Progenitor cell of endocrine pancreas (in vitro differentiated cells): ENCODE data around the gene PON3. TPM values are rescaled to one million over a fixed set of nuclear protein-coding genes. Genes with fewer than 3 reads are reported as not detected.

Experiments
- DNase-seq: peaks from one replicate; pipeline ENCODE4 v3.0.0; 2021; ENCODE audit warnings: low spot score; ENCODE audit not compliant: unreplicated experiment
- H3K27ac Mint-ChIP-seq: 2 replicates; pipeline ENCODE4 v1.8.0; 2021; ENCODE audit warnings: mild to moderate bottlenecking, moderate library complexity, mixed read lengths
- H3K27me3 Mint-ChIP-seq: 2 replicates; pipeline ENCODE4 v1.8.0; 2021; ENCODE audit warnings: mixed read lengths
- H3K36me3 Mint-ChIP-seq: 2 replicates; pipeline ENCODE4 v1.8.0; 2022; ENCODE audit warnings: mixed read lengths; ENCODE audit not compliant: insufficient read depth
- H3K4me1 Mint-ChIP-seq: 2 replicates; pipeline ENCODE4 v1.8.0; 2021; ENCODE audit warnings: low read depth, mixed read lengths
- H3K4me3 Mint-ChIP-seq: 2 replicates; pipeline ENCODE4 v1.8.0; 2021; ENCODE audit warnings: low read depth, mild to moderate bottlenecking, moderate library complexity, mixed read lengths
- H3K9me3 Mint-ChIP-seq: 2 replicates; pipeline ENCODE4 v1.8.0; 2021; ENCODE audit warnings: low read depth, mixed read lengths
- total RNA-seq: library from RNA; stranded (reverse); gene quantifications from 2 replicates; pipeline ENCODE4 v1.2.1, GENCODE V29; 2021
- TF ChIP-seq, protein P1 (sequence below): fragments of 200-600 bp; sonication (generic); IDR thresholded peaks from one replicate; pipeline ENCODE4 v1.5.0; 2021; ENCODE audit warnings: antibody characterized with exemption, mild to moderate bottlenecking; ENCODE audit not compliant: unreplicated experiment

Gene PON3
- total RNA-seq, 1 donor from 2014 or later = 0.14 TPM

DNA sequence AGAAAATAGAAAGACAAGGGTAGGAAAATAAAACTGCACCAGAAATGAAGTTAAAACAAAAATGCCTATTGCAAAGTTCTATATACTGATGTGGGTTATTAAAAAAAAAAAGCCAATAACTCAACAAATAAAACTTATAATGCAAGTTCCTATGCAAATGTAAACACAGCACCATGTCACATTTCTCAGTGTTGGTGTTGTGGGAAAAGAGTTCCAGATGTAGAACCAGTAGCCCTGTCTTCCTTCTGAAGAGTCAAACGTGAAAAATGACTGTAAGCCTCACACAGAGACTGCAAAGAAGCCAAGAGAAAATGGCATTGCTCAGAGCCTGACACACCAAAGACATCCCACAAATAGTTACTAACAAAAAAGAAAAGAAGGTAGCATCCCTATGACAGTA lies 28.5 kb upstream of the PON3 start:
- no peak for DNase-seq
- Mint-ChIP-seq H3K4me1 (peaks cover 44% of the 10 kb centered on the region), H3K36me3 (peaks cover 25% of the 10 kb centered on the region), H3K27ac (no peak overlapping the region), H3K27me3 (no peaks in the 10 kb centered on the region), H3K9me3 (no peaks in the 10 kb centered on the region), H3K4me3 (no peak overlapping the region)
- TF ChIP-seq, protein P1, sequence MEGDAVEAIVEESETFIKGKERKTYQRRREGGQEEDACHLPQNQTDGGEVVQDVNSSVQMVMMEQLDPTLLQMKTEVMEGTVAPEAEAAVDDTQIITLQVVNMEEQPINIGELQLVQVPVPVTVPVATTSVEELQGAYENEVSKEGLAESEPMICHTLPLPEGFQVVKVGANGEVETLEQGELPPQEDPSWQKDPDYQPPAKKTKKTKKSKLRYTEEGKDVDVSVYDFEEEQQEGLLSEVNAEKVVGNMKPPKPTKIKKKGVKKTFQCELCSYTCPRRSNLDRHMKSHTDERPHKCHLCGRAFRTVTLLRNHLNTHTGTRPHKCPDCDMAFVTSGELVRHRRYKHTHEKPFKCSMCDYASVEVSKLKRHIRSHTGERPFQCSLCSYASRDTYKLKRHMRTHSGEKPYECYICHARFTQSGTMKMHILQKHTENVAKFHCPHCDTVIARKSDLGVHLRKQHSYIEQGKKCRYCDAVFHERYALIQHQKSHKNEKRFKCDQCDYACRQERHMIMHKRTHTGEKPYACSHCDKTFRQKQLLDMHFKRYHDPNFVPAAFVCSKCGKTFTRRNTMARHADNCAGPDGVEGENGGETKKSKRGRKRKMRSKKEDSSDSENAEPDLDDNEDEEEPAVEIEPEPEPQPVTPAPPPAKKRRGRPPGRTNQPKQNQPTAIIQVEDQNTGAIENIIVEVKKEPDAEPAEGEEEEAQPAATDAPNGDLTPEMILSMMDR = no peak

DNA sequence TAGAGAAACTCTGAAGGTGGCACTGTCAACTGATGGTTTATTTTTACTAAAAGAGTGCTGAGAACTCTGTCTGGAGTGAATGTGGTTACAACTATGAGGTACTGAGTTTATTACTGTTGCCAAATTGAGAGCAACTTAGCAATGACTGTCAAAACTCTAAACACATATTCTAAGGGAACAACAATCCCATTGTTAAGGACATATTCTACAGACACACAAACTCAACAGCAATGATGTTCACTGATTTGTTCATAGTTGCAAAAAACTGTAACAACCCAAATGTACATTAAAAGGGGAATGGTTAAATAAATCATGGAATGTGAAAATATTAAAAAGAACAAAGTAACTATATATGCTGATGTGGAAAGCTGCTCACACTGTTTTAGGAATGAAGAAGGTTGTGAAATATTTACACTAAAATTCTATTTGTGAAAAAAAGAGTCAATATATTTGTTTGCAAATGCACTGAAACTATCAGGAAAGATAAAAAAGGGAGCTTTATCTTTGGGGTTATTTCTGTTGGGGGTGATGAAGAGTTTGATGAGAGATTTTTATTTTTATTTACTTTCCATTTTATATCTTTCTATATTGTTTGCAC lies 25.8 kb upstream of the PON3 start:
- H3K4me1 Mint-ChIP-seq = peaks cover 37% of the 10 kb centered on the region
- peak overlapping the region; percentile 47 for H3K4me3 Mint-ChIP-seq
- no peaks in the 10 kb centered on the region for H3K9me3 Mint-ChIP-seq
- TF ChIP-seq, protein P1 = no peak
- peaks cover 20% of the 10 kb centered on the region for H3K36me3 Mint-ChIP-seq
- H3K27me3 Mint-ChIP-seq = no peaks in the 10 kb centered on the region
- H3K27ac Mint-ChIP-seq = peak overlapping the region; percentile 90
- DNase-seq = no peak

DNA sequence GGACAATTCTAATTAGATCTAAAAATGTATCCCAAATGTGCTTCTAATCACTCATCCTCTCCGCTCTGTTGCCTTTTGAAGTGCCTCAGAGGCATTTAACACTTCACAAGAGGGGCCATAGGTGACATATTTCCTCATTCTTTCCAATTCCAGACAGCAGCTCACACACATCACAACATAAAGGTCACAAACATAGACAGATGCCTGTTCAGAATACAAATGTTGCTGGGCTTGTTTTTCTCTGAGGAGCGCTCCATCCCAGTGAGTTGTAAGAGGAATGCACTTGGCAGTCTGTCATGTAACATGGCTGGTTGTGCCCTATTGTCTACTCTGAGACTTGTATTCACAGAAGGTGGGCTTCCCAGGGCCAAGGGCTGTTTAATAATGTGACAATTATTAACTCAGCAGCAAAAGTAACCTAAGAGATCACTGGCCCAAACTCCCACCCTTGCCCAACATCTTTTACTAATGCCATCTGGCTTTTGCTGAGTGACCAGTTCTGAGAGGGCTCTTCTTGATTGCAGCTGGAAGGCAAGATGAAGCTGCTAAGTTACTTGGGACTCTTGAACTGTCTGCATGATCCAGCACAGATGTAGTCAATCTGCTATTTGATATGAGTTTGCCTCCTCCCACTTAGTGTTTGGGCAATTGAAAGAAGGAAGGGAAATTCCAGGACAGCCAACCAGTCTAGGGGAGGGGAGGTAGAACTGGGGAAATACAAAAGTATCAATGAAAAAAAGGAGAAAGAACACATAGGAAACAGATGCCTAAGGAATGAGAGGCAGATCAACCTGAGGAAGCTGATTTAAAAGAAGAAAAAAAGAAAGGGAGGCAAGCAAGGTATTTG lies 25.0 kb upstream of the PON3 start:
- Mint-ChIP-seq H3K9me3 (no peaks in the 10 kb centered on the region), H3K27ac (peak overlapping the region; percentile 90), H3K4me1 (peaks cover 37% of the 10 kb centered on the region), H3K4me3 (peak overlapping the region; percentile 47), H3K36me3 (peaks cover 19% of the 10 kb centered on the region), H3K27me3 (no peaks in the 10 kb centered on the region)
- DNase-seq = no peak
- TF ChIP-seq, protein P1 = no peak

DNA sequence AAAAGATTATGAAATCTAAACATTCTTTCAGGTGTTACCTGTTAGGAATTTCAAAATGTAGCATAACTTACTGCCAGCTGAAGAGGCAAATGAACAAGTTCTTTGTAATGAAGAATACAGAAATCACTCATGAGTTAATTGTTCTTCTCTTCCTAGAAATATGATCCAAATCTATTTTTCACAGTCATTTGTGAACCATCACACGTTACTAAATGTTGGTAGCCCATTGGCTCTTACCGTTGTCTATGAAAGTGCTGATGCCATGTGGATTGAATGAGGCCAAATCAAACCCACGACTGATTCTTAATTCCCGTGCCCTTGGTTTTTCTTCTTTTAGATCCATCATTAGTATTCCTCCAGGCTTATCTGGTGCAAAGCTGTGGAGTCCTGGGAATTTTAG lies 15.9 kb upstream of the PON3 start:
- Mint-ChIP-seq H3K36me3 (peaks cover 27% of the 10 kb centered on the region), H3K27ac (no peak overlapping the region), H3K27me3 (no peaks in the 10 kb centered on the region), H3K4me3 (no peak overlapping the region), H3K9me3 (no peaks in the 10 kb centered on the region), H3K4me1 (peaks cover 22% of the 10 kb centered on the region)
- TF ChIP-seq, protein P1 = no peak
- no peak for DNase-seq

DNA sequence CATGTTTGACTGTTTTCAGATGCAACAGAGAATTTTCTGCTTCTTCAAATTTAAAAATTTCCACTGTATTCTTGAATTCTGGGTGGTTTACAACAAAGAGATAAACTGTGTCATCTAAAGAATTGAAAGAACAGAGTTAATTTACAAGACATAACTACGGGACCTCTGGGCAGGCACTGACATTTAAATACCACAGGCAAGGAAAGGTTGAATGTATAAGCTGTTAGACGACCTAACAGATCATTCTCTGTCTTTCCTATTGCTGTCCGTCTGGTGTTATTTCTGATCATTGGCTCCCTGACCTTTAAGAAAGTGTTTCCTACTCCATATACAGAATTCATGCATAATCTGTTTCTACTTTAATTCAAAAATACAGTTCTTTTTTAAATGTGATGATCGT lies 15.5 kb upstream of the PON3 start:
- no peak for DNase-seq
- H3K27me3 Mint-ChIP-seq = no peaks in the 10 kb centered on the region
- no peak overlapping the region for H3K27ac Mint-ChIP-seq
- H3K4me3 Mint-ChIP-seq = no peak overlapping the region
- TF ChIP-seq, protein P1 = no peak
- peaks cover 27% of the 10 kb centered on the region for H3K36me3 Mint-ChIP-seq
- H3K9me3 Mint-ChIP-seq = no peaks in the 10 kb centered on the region
- H3K4me1 Mint-ChIP-seq = peaks cover 18% of the 10 kb centered on the region
